Transverse colon (tissue), 4 donors: ENCODE data around the gene AFAP1L2.

ENCODE experiments used
- POLR2AphosphoS5 ChIP-seq, 3 donors: sonication (generic); formaldehyde crosslinking; IDR thresholded peaks; one replicate each; pipeline ENCODE4 v1.6.1; 2016; ENCODE audit warnings: antibody characterized with exemption in 3 of 3
- TF ChIP-seq, protein P1 (sequence below), 5 experiments: fragments of 200-600 bp in 3 of 5; fragments of 450-650 bp in 2 of 5; sonication (generic) in 3 of 5; IDR thresholded peaks; 1 replicate in 2 of 5; 2 replicates in 3 of 5; pipeline ENCODE4 v1.5.1; 2016 to 2017; ENCODE audit warnings: antibody characterized with exemption in 5 of 5, inconsistent platforms in 3 of 5, mild to moderate bottlenecking in 2 of 5, moderate library complexity in 1 of 5

GRCh38 chr10:114367351-114368056 is 36.8 kb downstream of the AFAP1L2 start:
- TF ChIP-seq, protein P1, sequence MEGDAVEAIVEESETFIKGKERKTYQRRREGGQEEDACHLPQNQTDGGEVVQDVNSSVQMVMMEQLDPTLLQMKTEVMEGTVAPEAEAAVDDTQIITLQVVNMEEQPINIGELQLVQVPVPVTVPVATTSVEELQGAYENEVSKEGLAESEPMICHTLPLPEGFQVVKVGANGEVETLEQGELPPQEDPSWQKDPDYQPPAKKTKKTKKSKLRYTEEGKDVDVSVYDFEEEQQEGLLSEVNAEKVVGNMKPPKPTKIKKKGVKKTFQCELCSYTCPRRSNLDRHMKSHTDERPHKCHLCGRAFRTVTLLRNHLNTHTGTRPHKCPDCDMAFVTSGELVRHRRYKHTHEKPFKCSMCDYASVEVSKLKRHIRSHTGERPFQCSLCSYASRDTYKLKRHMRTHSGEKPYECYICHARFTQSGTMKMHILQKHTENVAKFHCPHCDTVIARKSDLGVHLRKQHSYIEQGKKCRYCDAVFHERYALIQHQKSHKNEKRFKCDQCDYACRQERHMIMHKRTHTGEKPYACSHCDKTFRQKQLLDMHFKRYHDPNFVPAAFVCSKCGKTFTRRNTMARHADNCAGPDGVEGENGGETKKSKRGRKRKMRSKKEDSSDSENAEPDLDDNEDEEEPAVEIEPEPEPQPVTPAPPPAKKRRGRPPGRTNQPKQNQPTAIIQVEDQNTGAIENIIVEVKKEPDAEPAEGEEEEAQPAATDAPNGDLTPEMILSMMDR (IDR thresholded peaks at IDR 0.05): no peak
- TF ChIP-seq POLR2AphosphoS5 (IDR thresholded peaks at IDR 0.05): no peak
